SU-DHL-6 (cell line): ENCODE data around the gene STRA8.
"Not testable (repeated sequence)": the region's sequence is repeated elsewhere in the genome, so short reads cannot be mapped to it uniquely, and the experiment has no call there.

Experiments used
- H2AFZ ChIP-seq: fragments of 200-600 bp; sonication (generic); 2 replicates; pipeline ENCODE4 v1.6.1; 2014; ENCODE audit warnings: low read depth, mild to moderate bottlenecking, moderate library complexity, mixed read lengths, antibody characterized with exemption, low read length; ENCODE audit not compliant: severe bottlenecking
- H3F3A ChIP-seq: fragments of 200-600 bp; shearing (Covaris generic); 2 replicates; pipeline ENCODE4 v1.6.0; 2016; ENCODE audit warnings: antibody characterized with exemption, mild to moderate bottlenecking; ENCODE audit not compliant: insufficient read depth
- H3K27ac ChIP-seq: fragments of 200-600 bp; sonication (generic); 2 replicates; pipeline ENCODE4 v1.5.1; 2016; ENCODE audit warnings: low read depth, mild to moderate bottlenecking, low read length, moderate library complexity, mixed read lengths
- H3K27me3 ChIP-seq: fragments of 200-600 bp; sonication (generic), shearing (Covaris generic); 2 replicates; pipeline ENCODE4 v1.6.0; 2014; ENCODE audit warnings: mild to moderate bottlenecking, low read length
- H3K36me3 ChIP-seq: fragments of 200-600 bp; sonication (generic); 2 replicates; pipeline ENCODE4 v1.6.1; 2014; ENCODE audit warnings: mild to moderate bottlenecking, low read length, mixed read lengths
- H3K4me2 ChIP-seq: fragments of 300-600, 200-600 bp; shearing (Covaris generic), sonication (generic); 2 replicates; pipeline ENCODE4 v1.6.0; 2014; ENCODE audit warnings: low read length, low read depth, mild to moderate bottlenecking; ENCODE audit not compliant: poor library complexity, severe bottlenecking
- H3K4me3 ChIP-seq: fragments of 200-600 bp; sonication (generic); 2 replicates; pipeline ENCODE4 v1.5.1; 2014; ENCODE audit warnings: antibody characterized with exemption, low read length, mild to moderate bottlenecking, mixed read lengths; ENCODE audit not compliant: insufficient read depth, poor library complexity, severe bottlenecking
- H3K79me2 ChIP-seq: fragments of 200-600 bp; sonication (generic); 2 replicates; pipeline ENCODE4 v1.6.1; 2014; ENCODE audit warnings: mild to moderate bottlenecking, low read length, moderate library complexity; ENCODE audit not compliant: insufficient read depth
- H3K9ac ChIP-seq: fragments of 200-600 bp; sonication (generic); 2 replicates; pipeline ENCODE4 v1.7.0; 2014; ENCODE audit warnings: mild to moderate bottlenecking, low read length
- H3K9me2 ChIP-seq: fragments of 200-600 bp; sonication (generic); replicated peaks from 2 replicates; pipeline ENCODE4 v1.6.1; 2014; ENCODE audit warnings: low read length; ENCODE audit not compliant: insufficient read depth
- H3K9me3 ChIP-seq: fragments of 200-600 bp; sonication (generic); 2 replicates; pipeline ENCODE4 v1.6.1; 2014; ENCODE audit warnings: low read length, mixed read lengths; ENCODE audit not compliant: insufficient read depth
- H4K20me1 ChIP-seq: fragments of 200-600 bp; sonication (generic); 2 replicates; pipeline ENCODE4 v1.6.1; 2014; ENCODE audit warnings: low read depth, mild to moderate bottlenecking, antibody characterized with exemption, low read length, moderate library complexity, mixed read lengths
- EZH2phosphoT487 ChIP-seq: fragments of 200-600 bp; sonication (generic), shearing (Covaris generic); conservative IDR thresholded peaks from 2 replicates; pipeline ENCODE4 v1.6.1; 2018; ENCODE audit warnings: mild to moderate bottlenecking, antibody characterized with exemption, low read length, moderate library complexity, mixed read lengths
- TF ChIP-seq, protein P1 (sequence below): fragments of 200-600 bp; sonication (generic); IDR thresholded peaks from one replicate; pipeline ENCODE4 v1.5.1; 2017; ENCODE audit warnings: antibody characterized with exemption, mild to moderate bottlenecking, low read length, moderate library complexity; ENCODE audit not compliant: insufficient read depth, poor library complexity, severe bottlenecking

STRA8 gene

DNA sequence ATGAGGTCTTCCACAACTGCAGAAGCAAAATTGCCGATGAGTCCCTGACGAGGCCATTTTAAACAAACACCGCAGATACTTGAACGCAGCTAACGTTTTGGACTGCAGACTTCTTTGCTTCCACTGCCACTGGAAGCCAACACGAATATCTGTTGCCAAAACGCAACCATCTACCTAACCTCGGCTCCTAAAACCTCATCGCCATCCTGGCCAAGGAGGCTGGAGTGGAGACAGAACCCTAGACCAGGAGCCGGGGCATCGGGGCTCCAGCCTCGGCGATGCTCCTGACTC, 22.8 kb upstream of the STRA8 start:
- H3K9ac ChIP-seq = peak overlapping the region; percentile 70
- H3K36me3 ChIP-seq = no peaks in the 10 kb centered on the region
- peak overlapping the region; percentile 69 for H3K4me2 ChIP-seq
- H4K20me1 ChIP-seq = no peaks in the 10 kb centered on the region
- H3K9me2 ChIP-seq = no peaks in the 10 kb centered on the region
- peak overlapping the region; percentile 80 for H3K4me3 ChIP-seq
- H2AFZ ChIP-seq = peak overlapping the region; percentile 85
- H3K9me3 ChIP-seq = no peaks in the 10 kb centered on the region
- no peaks in the 10 kb centered on the region for H3K79me2 ChIP-seq
- no peak overlapping the region for H3K27ac ChIP-seq
- no peaks in the 10 kb centered on the region for H3F3A ChIP-seq
- no peaks in the 10 kb centered on the region for H3K27me3 ChIP-seq
- no peak for TF ChIP-seq EZH2phosphoT487
- TF ChIP-seq, protein P1, sequence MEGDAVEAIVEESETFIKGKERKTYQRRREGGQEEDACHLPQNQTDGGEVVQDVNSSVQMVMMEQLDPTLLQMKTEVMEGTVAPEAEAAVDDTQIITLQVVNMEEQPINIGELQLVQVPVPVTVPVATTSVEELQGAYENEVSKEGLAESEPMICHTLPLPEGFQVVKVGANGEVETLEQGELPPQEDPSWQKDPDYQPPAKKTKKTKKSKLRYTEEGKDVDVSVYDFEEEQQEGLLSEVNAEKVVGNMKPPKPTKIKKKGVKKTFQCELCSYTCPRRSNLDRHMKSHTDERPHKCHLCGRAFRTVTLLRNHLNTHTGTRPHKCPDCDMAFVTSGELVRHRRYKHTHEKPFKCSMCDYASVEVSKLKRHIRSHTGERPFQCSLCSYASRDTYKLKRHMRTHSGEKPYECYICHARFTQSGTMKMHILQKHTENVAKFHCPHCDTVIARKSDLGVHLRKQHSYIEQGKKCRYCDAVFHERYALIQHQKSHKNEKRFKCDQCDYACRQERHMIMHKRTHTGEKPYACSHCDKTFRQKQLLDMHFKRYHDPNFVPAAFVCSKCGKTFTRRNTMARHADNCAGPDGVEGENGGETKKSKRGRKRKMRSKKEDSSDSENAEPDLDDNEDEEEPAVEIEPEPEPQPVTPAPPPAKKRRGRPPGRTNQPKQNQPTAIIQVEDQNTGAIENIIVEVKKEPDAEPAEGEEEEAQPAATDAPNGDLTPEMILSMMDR = no peak

DNA sequence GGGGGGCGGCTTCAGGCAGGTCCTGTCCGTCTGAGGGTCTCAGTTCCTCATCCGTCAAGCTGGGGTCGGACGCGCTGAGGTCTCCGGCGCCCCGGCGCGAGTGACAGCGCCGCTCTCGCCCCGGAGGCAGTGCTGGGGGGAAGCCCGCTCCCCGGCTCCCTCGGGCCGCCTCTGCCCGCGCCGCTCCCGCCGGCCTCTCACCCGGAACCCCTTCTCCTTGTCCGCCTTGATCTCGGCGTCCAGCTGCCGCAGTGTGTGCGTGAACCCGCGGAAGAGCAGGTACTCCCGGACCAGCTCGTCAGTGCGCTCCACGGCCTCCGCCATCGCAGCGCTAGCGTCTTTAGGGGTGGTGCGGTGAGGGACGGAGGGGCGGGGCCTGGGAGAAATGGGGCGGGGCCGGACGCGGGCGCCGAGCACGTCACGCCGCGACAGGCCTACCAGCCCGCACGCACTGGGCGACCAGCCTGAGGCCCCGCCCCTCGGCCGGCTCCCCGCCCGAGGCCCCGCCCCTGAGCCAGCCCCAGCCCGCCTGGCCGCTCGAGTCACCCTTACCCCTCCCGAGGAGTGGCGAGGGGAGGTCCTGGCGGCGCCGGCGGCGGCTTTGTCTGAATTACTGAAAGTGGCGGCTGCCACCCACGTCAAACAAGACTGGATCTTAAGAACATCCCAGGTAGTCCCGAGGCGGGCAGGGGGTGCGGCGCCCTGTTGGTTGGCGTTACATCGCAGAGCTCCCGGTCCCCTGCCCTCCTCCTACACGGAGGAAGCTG, 22.3 kb upstream of the STRA8 start, which contains the start of gene WDR91:
Gene WDR91, minus strand, starts transcription at position 348 of the 767 bp plus-strand sequence. Its CDS starts 24 bp downstream, at position 324.
- no peaks in the 10 kb centered on the region for H3F3A ChIP-seq
- no peaks in the 10 kb centered on the region for H3K79me2 ChIP-seq
- no peaks in the 10 kb centered on the region for H3K27me3 ChIP-seq
- no peak for TF ChIP-seq EZH2phosphoT487
- TF ChIP-seq, protein P1 = no peak
- peak within 1 kb of the TSS; percentile 82 for H3K4me2 ChIP-seq
- H3K9ac ChIP-seq = peak within 1 kb of the TSS; percentile 70
- peak within 1 kb of the TSS; percentile 99 for H2AFZ ChIP-seq
- H3K9me2 ChIP-seq = no peaks in the 10 kb centered on the region
- H3K36me3 ChIP-seq = no peaks in the 10 kb centered on the region
- peak within 1 kb of the TSS; percentile 80 for H3K4me3 ChIP-seq
- H4K20me1 ChIP-seq = no peaks in the 10 kb centered on the region
- H3K27ac ChIP-seq = no peak within 1 kb of the TSS
- H3K9me3 ChIP-seq = no peaks in the 10 kb centered on the region

DNA sequence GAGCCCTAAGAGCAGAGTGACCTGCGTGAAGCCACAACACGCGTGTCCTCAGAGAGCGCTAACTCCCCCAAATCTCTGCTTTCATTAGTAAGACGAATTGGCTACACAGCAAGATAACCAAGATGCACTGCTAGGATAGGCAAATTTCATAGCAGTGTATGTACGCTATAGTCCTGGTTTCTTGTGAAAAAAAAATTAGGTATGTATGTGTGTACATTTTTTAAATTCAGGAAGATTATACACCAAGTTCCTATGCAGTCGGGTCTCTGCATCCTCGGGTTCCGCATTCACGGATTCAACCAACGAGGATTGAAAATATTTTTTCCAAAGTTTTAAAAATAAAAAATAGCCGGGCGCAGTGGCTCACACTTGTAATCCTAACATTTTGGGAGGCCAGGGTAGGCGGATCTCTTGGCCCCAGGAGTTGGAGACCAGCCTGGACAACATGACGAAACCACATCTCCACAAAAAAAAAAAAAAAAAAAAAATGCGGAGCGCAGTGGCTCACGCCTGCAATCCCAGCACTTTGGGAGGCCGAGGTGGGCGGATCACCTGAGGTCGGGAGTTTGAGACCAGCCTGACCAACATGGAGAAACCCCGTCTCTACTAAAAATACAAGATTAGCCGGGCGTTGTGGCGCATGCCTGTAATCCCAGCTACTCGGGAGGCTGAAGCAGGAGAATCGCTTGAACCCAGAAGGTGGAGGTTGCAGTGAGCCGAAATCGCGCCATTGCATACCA, 21.5 kb upstream of the STRA8 start:
- H3K36me3 ChIP-seq, H3K9me3 ChIP-seq, H3K27ac ChIP-seq, H3K27me3 ChIP-seq, H3F3A ChIP-seq, H4K20me1 ChIP-seq, H3K79me2 ChIP-seq, H3K9me2 ChIP-seq: not testable (repeated sequence)
- peak overlapping the region; percentile 82 for H3K4me2 ChIP-seq
- peak overlapping the region; percentile 80 for H3K4me3 ChIP-seq
- peak overlapping the region; percentile 70 for H3K9ac ChIP-seq
- peak overlapping the region; percentile 99 for H2AFZ ChIP-seq

DNA sequence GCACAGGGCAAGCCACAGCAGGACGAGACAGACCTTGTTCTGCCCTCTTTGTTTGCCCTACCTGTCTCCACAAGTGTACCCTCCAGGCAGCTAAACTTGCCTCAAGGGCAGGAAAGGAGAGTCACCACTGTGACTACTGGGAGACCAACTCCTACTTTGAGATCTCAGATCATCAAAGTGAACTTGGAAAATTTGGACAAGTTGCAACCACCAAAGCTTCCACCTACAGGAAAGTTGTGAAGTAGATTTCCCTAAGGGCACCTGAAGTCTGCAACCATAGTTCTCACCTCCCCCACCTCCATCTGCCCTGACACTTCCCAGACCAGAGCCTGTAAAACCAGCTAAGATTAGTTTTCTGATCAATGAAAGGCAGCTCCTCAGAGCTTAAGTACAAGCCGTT, 19.8 kb upstream of the STRA8 start:
- Histone ChIP-seq H3F3A (no peaks in the 10 kb centered on the region), H3K36me3 (no peaks in the 10 kb centered on the region), H3K9ac (no peak overlapping the region), H3K4me3 (no peak overlapping the region), H3K9me3 (no peaks in the 10 kb centered on the region), H3K4me2 (no peak overlapping the region), H3K27me3 (no peaks in the 10 kb centered on the region), H3K79me2 (no peaks in the 10 kb centered on the region), H2AFZ (no peak overlapping the region), H3K9me2 (no peaks in the 10 kb centered on the region), H4K20me1 (no peaks in the 10 kb centered on the region), H3K27ac (no peak overlapping the region)
- TF ChIP-seq EZH2phosphoT487 = no peak
- TF ChIP-seq, protein P1 = no peak
